Testis (tissue), 2 donors: Measurements from ENCODE around the gene ZSWIM6.

Experiments used
- CTCF ChIP-seq, 3 experiments: fragments of 450-650 bp in 2 of 3; fragments of 200-600 bp in 1 of 3; sonication (generic) in 1 of 3; IDR thresholded peaks; one replicate each; pipeline ENCODE4 v1.5.1; 2016 to 2019; ENCODE audit warnings: antibody characterized with exemption in 3 of 3, mild to moderate bottlenecking in 2 of 3, moderate library complexity in 1 of 3
- POLR2A ChIP-seq: fragments of 450-650 bp; IDR thresholded peaks from one replicate; pipeline ENCODE4 v1.6.1; 2017; ENCODE audit warnings: antibody characterized with exemption, mild to moderate bottlenecking, moderate library complexity

GRCh38 chr5:61535828-61536227, 203.8 kb downstream of the ZSWIM6 start:
- no peak for TF ChIP-seq CTCF (IDR thresholded peaks at IDR 0.05)
- TF ChIP-seq POLR2A: no peak
